Kidney (tissue), 14 donors: ENCODE results near the gene TUBA3E. TPM values are rescaled to one million over a fixed set of nuclear protein-coding genes. Genes with fewer than 3 reads are reported as not detected.
"Not testable (repeated sequence)": the region's sequence is repeated elsewhere in the genome, so short reads cannot be mapped to it uniquely, and the experiment has no call there.

Experiments
- DNase-seq, 5 donors: peaks; one replicate each; pipeline ENCODE4 v3.0.0-alpha.2; 2013 to 2020
- FAIRE-seq: peaks from 2 replicates; lab custom pipeline; 2012; peaks lifted over from hg19 to GRCh38; lab: Jason Lieb, UNC
- H3K27ac ChIP-seq, 2 donors: one replicate each; pipeline ENCODE4 v1.7.0; 2013; ENCODE audit warnings: low read depth in 2 of 2, low read length in 2 of 2, inconsistent platforms in 1 of 2
- H3K27me3 ChIP-seq: one replicate; pipeline ENCODE4 v1.7.1; 2013; ENCODE audit warnings: low read length, inconsistent platforms; ENCODE audit not compliant: control insufficient read depth, insufficient read depth
- H3K36me3 ChIP-seq, 3 donors: one replicate each; pipeline versions ENCODE4 v1.7.0 to v1.7.1; 2013; ENCODE audit warnings: low read length in 3 of 3, control low read depth in 1 of 3, inconsistent platforms in 1 of 3; ENCODE audit not compliant: insufficient read depth in 3 of 3, control insufficient read depth in 2 of 3
- H3K4me1 ChIP-seq, 3 donors: one replicate each; pipeline versions ENCODE4 v1.7.0 to v1.7.1; 2013; ENCODE audit warnings: low read length in 3 of 3, inconsistent platforms in 1 of 3, low read depth in 1 of 3; ENCODE audit not compliant: control insufficient read depth in 2 of 3, insufficient read depth in 2 of 3
- H3K4me3 ChIP-seq, 3 donors: one replicate each; pipeline versions ENCODE4 v1.7.0 to v1.8.1; 2013; ENCODE audit warnings: low read length in 3 of 3, control low read depth in 1 of 3, inconsistent platforms in 1 of 3
- H3K9ac ChIP-seq, 3 donors: one replicate each; pipeline versions ENCODE4 v1.7.0 to v1.7.1; 2013; ENCODE audit warnings: low read length in 3 of 3, control low read depth in 1 of 3, inconsistent platforms in 1 of 3
- H3K9me3 ChIP-seq, 3 donors: one replicate each; pipeline versions ENCODE4 v1.7.0 to v1.7.1; 2013; ENCODE audit warnings: low read length in 3 of 3, control low read depth in 1 of 3, inconsistent platforms in 1 of 3; ENCODE audit not compliant: control insufficient read depth in 2 of 3, insufficient read depth in 1 of 3
- intact Hi-C: fragments of 100-400 bp; cut with DNase I; formaldehyde crosslinking; loops from one replicate; pipeline ENCODE4 v1.11.1; 2022
- polyA plus RNA-seq: library from polyadenylated mRNA; stranded (reverse); fragments of 350-450 nt; fragmentation: Illumina TruSeq; extraction: RNeasy Lipid Tissue Mini Kit (QIAGEN cat#74804); gene quantifications from one replicate; pipeline ENCODE4 v1.2.3, GENCODE V29; 2014; ENCODE audit warnings: low read depth, low replicate concordance; ENCODE audit not compliant: insufficient read depth
- total RNA-seq: library from RNA; stranded (reverse); fragmentation: NEBNext Ultra II Directional; extraction: Animal tissue kit (Norgen Biotek cat#: 25700); gene quantifications from one replicate; pipeline ENCODE4 v1.2.1, GENCODE V29; 2021
- TF ChIP-seq, protein P1 (sequence below): IDR thresholded peaks from 3 replicates; pipeline ENCODE4 v1.5.1; 2012; ENCODE audit warnings: mild to moderate bottlenecking, moderate library complexity, borderline replicate concordance; ENCODE audit not compliant: insufficient read depth; ENCODE audit errors: extremely low read depth
- donor health status: control.
- donor health status: control.
- donor health status: control.
- donor health status: control.
- donor health status: control.
- donor health status: DM: yes; HTN: yes; CAD: no.
- donor health status: Normal renal cell carcinoma (clear cell type).

TUBA3E gene
- total and polyA plus RNA-seq, 2 donors from 2014 or later, result not detected

DNA sequence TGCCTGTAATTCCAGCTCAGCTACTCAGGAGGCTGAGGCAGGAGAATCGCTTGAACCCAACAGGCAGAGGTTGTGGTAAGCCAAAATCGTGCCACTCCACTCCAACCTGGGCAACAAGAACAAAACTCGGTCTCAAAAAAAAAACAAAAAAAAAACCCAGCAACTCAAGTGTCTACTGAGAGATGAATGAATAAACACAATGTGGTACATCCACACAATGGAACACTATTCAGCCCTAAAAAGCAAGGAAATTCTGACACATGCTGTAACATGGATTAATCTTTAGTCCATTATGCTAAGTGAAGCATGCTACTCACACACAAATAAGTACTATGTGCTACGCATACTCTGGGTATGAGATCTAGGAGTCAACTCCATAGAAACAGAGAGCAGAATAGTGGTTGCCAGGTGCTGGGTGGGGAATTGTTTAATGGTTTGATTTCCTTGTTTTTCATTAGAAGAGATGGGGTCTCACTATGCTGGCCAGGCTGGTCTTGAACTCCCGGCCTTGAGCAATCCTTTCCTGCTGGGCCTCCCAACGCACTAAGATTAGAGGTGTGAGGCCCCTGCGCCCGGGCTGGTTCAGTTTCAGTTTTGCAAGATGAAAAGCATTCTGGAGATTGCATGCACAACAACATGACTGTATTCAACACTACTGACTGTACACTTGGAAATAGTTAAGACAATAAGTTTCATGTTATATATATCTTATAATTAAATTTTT, 32.8 kb downstream of the TUBA3E start:
- intact Hi-C loops, result no loop called here
- H3K9me3 ChIP-seq, result no peaks in the 10 kb centered on the region
- FAIRE-seq, result no peak
- TF ChIP-seq, protein P1, sequence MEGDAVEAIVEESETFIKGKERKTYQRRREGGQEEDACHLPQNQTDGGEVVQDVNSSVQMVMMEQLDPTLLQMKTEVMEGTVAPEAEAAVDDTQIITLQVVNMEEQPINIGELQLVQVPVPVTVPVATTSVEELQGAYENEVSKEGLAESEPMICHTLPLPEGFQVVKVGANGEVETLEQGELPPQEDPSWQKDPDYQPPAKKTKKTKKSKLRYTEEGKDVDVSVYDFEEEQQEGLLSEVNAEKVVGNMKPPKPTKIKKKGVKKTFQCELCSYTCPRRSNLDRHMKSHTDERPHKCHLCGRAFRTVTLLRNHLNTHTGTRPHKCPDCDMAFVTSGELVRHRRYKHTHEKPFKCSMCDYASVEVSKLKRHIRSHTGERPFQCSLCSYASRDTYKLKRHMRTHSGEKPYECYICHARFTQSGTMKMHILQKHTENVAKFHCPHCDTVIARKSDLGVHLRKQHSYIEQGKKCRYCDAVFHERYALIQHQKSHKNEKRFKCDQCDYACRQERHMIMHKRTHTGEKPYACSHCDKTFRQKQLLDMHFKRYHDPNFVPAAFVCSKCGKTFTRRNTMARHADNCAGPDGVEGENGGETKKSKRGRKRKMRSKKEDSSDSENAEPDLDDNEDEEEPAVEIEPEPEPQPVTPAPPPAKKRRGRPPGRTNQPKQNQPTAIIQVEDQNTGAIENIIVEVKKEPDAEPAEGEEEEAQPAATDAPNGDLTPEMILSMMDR, result no peak
- H3K27ac ChIP-seq, result no peak overlapping the region
- DNase-seq, result no peak
- H3K4me3 ChIP-seq, result no peak overlapping the region
- no peak overlapping the region for H3K9ac ChIP-seq
- H3K27me3 ChIP-seq, result no peaks in the 10 kb centered on the region
- H3K36me3 ChIP-seq, result peaks cover 8 to 26% (median 14%) of the 10 kb centered on the region in 3 donors
- H3K4me1 ChIP-seq, result no peaks in the 10 kb centered on the region

- no peak for DNase-seq
- TF ChIP-seq, protein P1, result no peak
- intact Hi-C loops, result no loop called here
- Histone ChIP-seq H3K36me3 (peaks cover 8 to 25% (median 14%) of the 10 kb centered on the region in 3 donors), H3K27me3 (no peaks in the 10 kb centered on the region), H3K9me3 (no peaks in the 10 kb centered on the region), H3K4me3 (no peak overlapping the region), H3K4me1 (no peaks in the 10 kb centered on the region), H3K9ac (no peak overlapping the region), H3K27ac (no peak overlapping the region)
- no peak for FAIRE-seq
Measured at GRCh38 chr2:130162968-130163367, 35.3 kb downstream of the TUBA3E start.

- intact Hi-C loops, FAIRE-seq, H3K27ac ChIP-seq, H3K9me3 ChIP-seq, H3K4me3 ChIP-seq, DNase-seq, H3K9ac ChIP-seq, H3K4me1 ChIP-seq, H3K27me3 ChIP-seq: not testable (repeated sequence)
- H3K36me3 ChIP-seq, result peaks cover 8 to 20% (median 14%) of the 10 kb centered on the region in 3 donors
Measured at GRCh38 chr2:130162486-130162885, 35.8 kb downstream of the TUBA3E start.

DNA sequence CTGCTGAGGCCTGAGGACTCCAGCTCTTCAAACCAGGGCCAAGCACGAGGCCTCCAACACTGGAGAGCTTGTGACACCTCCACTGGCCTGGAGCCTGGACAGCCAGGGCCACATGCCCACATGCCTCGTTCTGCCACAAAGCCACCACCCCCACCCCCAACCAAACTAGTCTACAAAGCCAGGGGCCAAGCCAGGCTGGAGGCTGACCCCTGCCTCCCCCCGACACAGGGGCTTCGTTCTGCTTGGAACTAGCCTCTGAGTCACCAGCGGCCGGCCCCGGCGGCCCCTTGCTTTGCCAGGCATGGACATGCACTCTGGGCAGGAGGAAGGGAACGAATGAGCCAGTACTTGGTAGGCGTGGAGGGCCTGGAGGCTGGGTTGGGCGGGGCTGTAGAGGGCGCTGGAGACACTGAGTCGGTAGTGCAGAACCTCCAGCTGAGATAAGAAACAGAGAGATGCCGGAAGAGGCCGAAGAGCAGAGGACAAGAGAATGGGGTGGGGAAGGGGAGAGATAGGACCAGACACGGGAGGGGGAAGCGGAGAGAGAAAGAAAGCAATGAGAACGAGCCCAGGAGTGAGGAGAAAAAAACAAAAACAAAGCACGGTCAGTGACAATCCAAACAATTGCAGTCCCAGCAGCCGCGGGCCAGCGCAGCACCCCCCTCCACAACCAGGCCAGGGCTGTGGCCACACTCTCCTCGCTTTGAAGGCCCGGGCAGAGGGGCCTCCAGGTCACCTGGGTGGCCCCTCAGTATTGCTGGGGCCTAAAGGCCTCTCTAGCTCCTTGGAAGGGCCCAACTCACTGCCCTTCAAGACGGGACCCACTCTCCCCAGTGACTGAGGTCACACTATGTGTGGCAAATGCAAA, 37.2 kb downstream of the TUBA3E start:
- H3K27ac ChIP-seq, intact Hi-C loops, H3K9ac ChIP-seq, H3K4me1 ChIP-seq, H3K4me3 ChIP-seq, H3K27me3 ChIP-seq, H3K9me3 ChIP-seq, FAIRE-seq: not testable (repeated sequence)
- H3K36me3 ChIP-seq, result peaks cover 8 to 12% (median 10%) of the 10 kb centered on the region in 3 donors
- peak in 3 of 5 donors; percentile 16 to 33 (median 28) for DNase-seq
